Hypothalamus (tissue), 51 donors: ENCODE data around the gene DHX16.
"Not testable (repeated sequence)": the region's sequence is repeated elsewhere in the genome, so short reads cannot be mapped to it uniquely, and the experiment has no call there.

ENCODE experiments used
- DNase-seq, 51 donors: peaks; one replicate each; lab custom pipeline; 2025; lab: John Stamatoyannopoulos, UW

The DHX16 gene

GRCh38 chr6:30681766-30682142 lies 8.9 kb upstream of the DHX16 start:
- no peak for DNase-seq

- DNase-seq, result no peak
Measured at GRCh38 chr6:30679765-30680535, 7.1 kb upstream of the DHX16 start.

GRCh38 chr6:30678964-30679726 lies 6.3 kb upstream of the DHX16 start:
- peak in 50 of 51 donors; percentile 16 to 90 (median 66) for DNase-seq

- no peak for DNase-seq
Measured at GRCh38 chr6:30676660-30677285, 4.0 kb upstream of the DHX16 start.

- no peak for DNase-seq
Measured at GRCh38 chr6:30670760-30671527, 1.9 kb downstream of the DHX16 start.

GRCh38 chr6:30666300-30666699 lies 6.5 kb downstream of the DHX16 start:
- DNase-seq, result not testable (repeated sequence)

- no peak for DNase-seq
Measured at GRCh38 chr6:30664994-30665767, 7.6 kb downstream of the DHX16 start.

- not testable (repeated sequence) for DNase-seq
Measured at GRCh38 chr6:30657922-30658321, 14.9 kb downstream of the DHX16 start.

- no peak for DNase-seq
Measured at GRCh38 chr6:30657454-30657853, 15.4 kb downstream of the DHX16 start.

GRCh38 chr6:30656513-30656912 lies 16.3 kb downstream of the DHX16 start:
- DNase-seq, result peak in 2 of 51 donors; percentile 4 to 11

- DNase-seq, result no peak
Measured at GRCh38 chr6:30655743-30656094, 17.1 kb downstream of the DHX16 start.

GRCh38 chr6:30654798-30655742 lies 17.7 kb downstream of the DHX16 start:
- no peak for DNase-seq

- DNase-seq, result no peak
Measured at GRCh38 chr6:30651143-30651542, 21.7 kb downstream of the DHX16 start.

- peak in 50 of 51 donors; percentile 29 to 95 (median 72) for DNase-seq
Measured at GRCh38 chr6:30647242-30648116, 25.3 kb downstream of the DHX16 start.

GRCh38 chr6:30646450-30647241 lies 26.2 kb downstream of the DHX16 start, which contains the start of gene C6orf136:
Gene C6orf136, plus strand, starts transcription at chr6:30647133. Its CDS starts 99 bp downstream, at chr6:30647232.
- peak; percentile 68 to 96 (median 88) for DNase-seq

GRCh38 chr6:30645989-30646388 lies 26.8 kb downstream of the DHX16 start:
- DNase-seq, result no peak

GRCh38 chr6:30644769-30645168 lies 28.0 kb downstream of the DHX16 start:
- no peak for DNase-seq
